ENCODE data around the gene IRX1. TPM values are rescaled to one million over a fixed set of nuclear protein-coding genes. Genes with fewer than 3 reads are reported as not detected.

The IRX1 gene
- total RNA-seq, 1 experiment from 2014 or later, result 4.1 TPM

GRCh38 chr5:3598207-3598606 is 2.6 kb downstream of the IRX1 start:
- H3K4ac ChIP-seq (ENCODE audit: low read depth, low read length), result no peak overlapping the region
- no peak overlapping the region for H2BK12ac ChIP-seq (ENCODE audit: insufficient read length, low read depth, low read length)
- H2BK120ac ChIP-seq (ENCODE audit: low read depth, low read length, poor library complexity, severe bottlenecking), result no peak overlapping the region
- H2AFZ ChIP-seq (ENCODE audit: low read length), result no peak overlapping the region
- no peak overlapping the region for H3K9ac ChIP-seq (ENCODE audit: extremely low read depth, insufficient read length, low read length)
- TF ChIP-seq CTCF (conservative IDR thresholded peaks at IDR 0.05), result no peak
- Mint-ChIP-seq H3K4me1 (peaks cover 45 to 50% of the 10 kb centered on the region in 2 experiments), H3K4me3 (peak overlapping the region; percentile 15 to 81), H3K36me3 (ENCODE audit: insufficient read depth in 1 of 3, low read depth in 3 of 3) (peaks cover 0 to 2% (median 0%) of the 10 kb centered on the region in 3 experiments; a peak in 2 of 7 replicates), H3K9me3 (peaks cover 3 to 10% of the 10 kb centered on the region in 2 experiments; a peak in 2 of 5 replicates), H3K27ac (no peak overlapping the region), H3K27me3 (ENCODE audit: low read depth) (peaks cover 93% of the 10 kb centered on the region)
- no peak overlapping the region for H3K23ac ChIP-seq (ENCODE audit: insufficient read length, low read depth, low read length)
- no peaks in the 10 kb centered on the region for H3K9me3 ChIP-seq (ENCODE audit: control insufficient read depth, low read depth, low read length)
- peaks cover 20% of the 10 kb centered on the region for H3K23me2 ChIP-seq (ENCODE audit: insufficient read length, low read depth, low read length, poor library complexity, severe bottlenecking)
- no peak overlapping the region for H3T11ph ChIP-seq (ENCODE audit: low read length)
- peak overlapping the region; percentile 60 for H3K4me2 ChIP-seq (ENCODE audit: insufficient read depth, insufficient read length, low read length)
- no peaks in the 10 kb centered on the region for H3K79me2 ChIP-seq (ENCODE audit: insufficient read depth, low read length)
- H2AK5ac ChIP-seq (ENCODE audit: insufficient read length, low read length), result no peak overlapping the region
- H4K5ac ChIP-seq (ENCODE audit: insufficient read length, low read depth, low read length), result no peak overlapping the region
- H2BK5ac ChIP-seq (ENCODE audit: insufficient read length, low read length), result no peak overlapping the region
- H3K56ac ChIP-seq (ENCODE audit: insufficient read length, low read depth, low read length), result no peak overlapping the region
- H4K8ac ChIP-seq (replicated peaks; ENCODE audit: insufficient read length, low read depth, low read length), result no peak overlapping the region
- H3K4me1 ChIP-seq (ENCODE audit: insufficient read depth, low read length), result 0 out of 2 replicates have a peak, but pooled peaks cover 2% of the 10 kb centered on the region
- peaks cover 81% of the 10 kb centered on the region for H3K27me3 ChIP-seq (ENCODE audit: insufficient read depth, low read length)
- no peaks in the 10 kb centered on the region for H3K79me1 ChIP-seq (ENCODE audit: insufficient read depth, low read depth, low read length, poor library complexity, severe bottlenecking)
- H4K91ac ChIP-seq (ENCODE audit: insufficient read length, low read depth, low read length), result no peak overlapping the region
- no peak overlapping the region for H3K14ac ChIP-seq (ENCODE audit: insufficient read depth, low read length)
- H3K18ac ChIP-seq (ENCODE audit: insufficient read length, low read depth, low read length), result no peak overlapping the region
- H4K20me1 ChIP-seq (ENCODE audit: control insufficient read depth, insufficient read depth, insufficient read length), result no peaks in the 10 kb centered on the region
- no peak overlapping the region for H2BK15ac ChIP-seq (ENCODE audit: low read depth, low read length)
- no peak for DNase-seq
- no CpG with 5 or more reads among the region's 8 CpGs for WGBS (ENCODE audit: extremely low coverage, insufficient read length, low lambda C conversion rate)
- no peak overlapping the region for H2BK20ac ChIP-seq (ENCODE audit: low read depth, low read length, poor library complexity, severe bottlenecking)
- no peak overlapping the region for H3K27ac ChIP-seq (ENCODE audit: insufficient read length, low read depth, low read length)

Measured in H9 (cell line).